LHCN-M2 (cell line): Measurements from ENCODE around the gene ERCC6L. TPM values are rescaled to one million over a fixed set of nuclear protein-coding genes. Genes with fewer than 3 reads are reported as not detected.

Experiments
- DNase-seq: peaks from one replicate; pipeline ENCODE4 v3.0.0-alpha.2; 2012; ENCODE audit warnings: low read depth
- polyA plus RNA-seq: library from polyadenylated mRNA; unstranded; fragments of >200 nt; gene quantifications from one replicate; pipeline ENCODE4 v1.2.1, GENCODE V29; 2012; ENCODE audit warnings: missing spikeins
- total RNA-seq: library from RNA; depleted of rRNA; stranded (reverse); fragments of >200 nt; gene quantifications from 2 replicates; pipeline ENCODE4 v1.2.3, GENCODE V29; 2014; rRNA removed

Gene ERCC6L
- 15.3 and 18.0 TPM in 2 replicates for total RNA-seq
- 2.4 TPM for polyA plus RNA-seq

- peak; percentile 82 for DNase-seq
Observed at GRCh38 chrX:72238721-72239475, at the start of gene ERCC6L. TSS of gene ERCC6L (minus strand) at chrX:72239027. CDS start at chrX:72238911, 116 bp downstream.

GRCh38 chrX:72282302-72282701, 43.5 kb upstream of the ERCC6L start:
- DNase-seq: no peak

GRCh38 chrX:72280321-72280845, 41.6 kb upstream of the ERCC6L start:
- peak; percentile 37 for DNase-seq

GRCh38 chrX:72276478-72276953, 37.7 kb upstream of the ERCC6L start:
- DNase-seq: no peak

GRCh38 chrX:72274526-72274925, 35.7 kb upstream of the ERCC6L start:
- DNase-seq: no peak

GRCh38 chrX:72273718-72274117, 34.9 kb upstream of the ERCC6L start:
- DNase-seq: peak; percentile 18

GRCh38 chrX:72272868-72273267, 34.0 kb upstream of the ERCC6L start:
- peak; percentile 43 for DNase-seq

- DNase-seq: no peak
Observed at GRCh38 chrX:72271812-72272211, 33.0 kb upstream of the ERCC6L start.

GRCh38 chrX:72271091-72271788, 32.4 kb upstream of the ERCC6L start:
- DNase-seq: no peak

- DNase-seq: no peak
Observed at GRCh38 chrX:72270316-72270866, 31.6 kb upstream of the ERCC6L start.

- peak; percentile 76 for DNase-seq
Observed at GRCh38 chrX:72269671-72270251, 30.9 kb upstream of the ERCC6L start.

- peak; percentile 48 for DNase-seq
Observed at GRCh38 chrX:72268597-72269365, 30.0 kb upstream of the ERCC6L start.

GRCh38 chrX:72265263-72265662, 26.4 kb upstream of the ERCC6L start:
- DNase-seq: no peak

- no peak for DNase-seq
Observed at GRCh38 chrX:72262077-72262476, 23.2 kb upstream of the ERCC6L start.

- DNase-seq: no peak
Observed at GRCh38 chrX:72260448-72260847, 21.6 kb upstream of the ERCC6L start.

- peak; percentile 70 for DNase-seq
Observed at GRCh38 chrX:72258174-72258573, 19.3 kb upstream of the ERCC6L start.

GRCh38 chrX:72255864-72256263, 17.0 kb upstream of the ERCC6L start:
- no peak for DNase-seq

GRCh38 chrX:72255445-72255844, 16.6 kb upstream of the ERCC6L start:
- no peak for DNase-seq

- DNase-seq: no peak
Observed at GRCh38 chrX:72254816-72255215, 16.0 kb upstream of the ERCC6L start.

GRCh38 chrX:72253686-72254085, 14.9 kb upstream of the ERCC6L start:
- no peak for DNase-seq
